GM19238 (cell line): Measurements from ENCODE around the gene PTPRU.

ENCODE experiments used
- DNase-seq: peaks from one replicate; pipeline ENCODE4 v3.0.0; 2011; ENCODE audit warnings: low spot score; ENCODE audit not compliant: insufficient read length

The PTPRU gene

GRCh38 chr1:29243871-29244200 is 7.5 kb downstream of the PTPRU start:
- no peak for DNase-seq

DNA sequence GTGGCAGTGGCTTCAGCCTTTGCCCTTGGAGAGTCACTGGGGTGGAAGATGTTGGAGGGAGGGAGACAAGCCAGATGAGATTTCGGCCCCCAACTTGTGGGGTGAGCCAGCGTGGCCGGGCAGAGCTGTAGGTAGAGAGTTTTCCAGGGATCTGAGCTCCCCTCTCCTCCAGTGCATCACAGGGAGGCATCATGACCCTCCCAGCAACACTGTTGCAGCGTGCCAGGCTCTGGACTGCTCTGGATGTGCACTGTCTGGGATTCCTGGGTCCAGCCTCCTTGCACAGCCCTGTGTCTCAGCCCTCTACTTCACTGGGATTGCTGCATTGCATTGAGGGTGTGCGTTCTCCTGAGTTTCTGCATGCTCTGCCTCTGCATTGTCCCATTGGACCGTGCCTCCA is 8.9 kb downstream of the PTPRU start:
- no peak for DNase-seq

DNA sequence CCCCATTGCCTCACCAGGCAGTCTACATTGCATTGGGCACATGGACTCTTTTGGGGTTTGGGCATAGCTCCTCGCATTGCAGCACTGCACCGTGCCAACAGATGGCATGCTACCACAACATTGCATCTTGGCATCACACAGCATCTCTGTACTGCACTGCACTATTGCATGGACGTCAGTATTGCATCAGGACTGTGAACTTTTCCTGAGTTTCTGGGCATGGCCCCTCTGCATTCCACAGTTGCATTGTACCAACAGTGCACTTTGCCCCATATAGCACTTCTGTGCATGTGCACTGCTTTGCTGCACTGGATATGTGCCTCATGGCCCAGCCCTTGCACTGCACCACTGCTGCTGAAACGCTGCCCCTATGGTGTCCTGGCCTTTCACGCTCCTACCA is 9.6 kb downstream of the PTPRU start:
- DNase-seq = no peak

DNA sequence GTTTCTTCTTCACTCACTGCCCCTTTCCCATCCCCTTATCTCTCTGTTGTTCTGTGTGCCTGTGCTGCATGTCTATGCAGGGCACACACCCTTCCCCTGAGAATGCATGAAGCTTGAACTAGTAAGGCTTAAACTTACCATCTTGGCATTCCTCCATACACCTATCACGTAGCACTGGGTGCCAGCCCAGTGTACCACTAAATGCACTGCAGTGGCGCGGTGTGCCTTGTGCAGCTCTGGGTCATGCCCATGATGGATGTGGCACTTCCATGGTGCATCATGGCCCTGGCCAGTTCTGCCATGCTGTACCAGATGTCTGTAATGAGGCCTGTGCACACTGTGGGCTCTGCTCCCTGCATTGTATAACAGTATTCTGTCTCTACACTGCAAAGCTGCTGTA is 10.7 kb downstream of the PTPRU start:
- no peak for DNase-seq

DNA sequence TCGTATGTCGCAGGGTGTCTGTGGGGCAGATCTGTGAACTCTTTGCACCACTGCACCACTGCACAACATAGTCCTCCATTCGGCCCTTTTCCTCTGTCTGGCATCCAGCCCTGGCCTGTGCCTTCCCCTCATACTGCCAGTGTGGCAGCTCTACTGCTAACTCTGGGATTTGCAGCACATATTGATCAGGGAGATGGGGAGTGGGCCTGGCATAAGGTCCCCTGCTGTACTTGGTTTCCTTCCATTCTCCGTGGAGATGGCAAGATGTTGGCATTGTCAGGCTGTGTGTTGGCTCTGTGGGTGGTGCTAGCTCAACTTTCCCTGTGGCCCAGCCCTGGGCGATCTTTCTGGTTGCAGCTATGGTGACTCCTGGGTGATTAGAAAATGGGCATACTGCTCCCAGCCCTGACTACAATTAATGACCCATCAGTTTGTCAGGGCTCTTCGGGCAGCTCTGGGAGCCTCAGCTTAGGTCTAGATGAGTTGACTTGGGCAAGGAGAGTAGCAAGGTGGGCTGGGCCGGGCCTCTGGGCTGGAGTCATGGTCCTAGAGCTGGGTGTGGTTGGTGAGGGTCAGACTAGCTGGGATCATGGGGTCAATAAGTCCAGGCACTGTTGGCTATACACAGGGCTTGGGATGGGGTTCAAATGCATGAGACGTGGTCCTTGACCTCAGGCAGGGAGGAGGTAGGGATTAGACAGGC is 11.4 kb downstream of the PTPRU start:
- no peak for DNase-seq

DNA sequence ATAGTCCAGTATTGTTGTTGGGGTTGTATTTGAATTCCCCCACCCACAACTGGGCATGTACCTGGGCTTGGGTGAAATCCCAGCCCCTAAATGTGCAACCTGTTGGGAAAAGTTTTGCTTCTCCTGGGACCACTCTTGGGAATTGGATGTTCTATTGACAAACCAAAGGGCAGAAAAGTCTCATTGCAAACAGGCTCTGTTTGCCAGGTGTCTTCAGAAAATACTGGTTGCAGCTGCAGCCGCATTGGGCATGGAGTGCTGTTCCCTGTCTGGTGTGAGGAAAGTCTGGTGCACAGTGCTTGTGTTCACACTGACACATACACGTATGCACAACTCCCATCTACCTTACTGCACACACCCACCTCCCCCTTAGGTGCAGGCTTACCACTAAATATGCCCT is 12.1 kb downstream of the PTPRU start:
- no peak for DNase-seq

GRCh38 chr1:29249170-29249691 is 12.9 kb downstream of the PTPRU start:
- DNase-seq = no peak

GRCh38 chr1:29249951-29250581 is 13.7 kb downstream of the PTPRU start:
- DNase-seq = no peak

- no peak for DNase-seq
Measured at GRCh38 chr1:29251164-29252124, 15.1 kb downstream of the PTPRU start.

DNA sequence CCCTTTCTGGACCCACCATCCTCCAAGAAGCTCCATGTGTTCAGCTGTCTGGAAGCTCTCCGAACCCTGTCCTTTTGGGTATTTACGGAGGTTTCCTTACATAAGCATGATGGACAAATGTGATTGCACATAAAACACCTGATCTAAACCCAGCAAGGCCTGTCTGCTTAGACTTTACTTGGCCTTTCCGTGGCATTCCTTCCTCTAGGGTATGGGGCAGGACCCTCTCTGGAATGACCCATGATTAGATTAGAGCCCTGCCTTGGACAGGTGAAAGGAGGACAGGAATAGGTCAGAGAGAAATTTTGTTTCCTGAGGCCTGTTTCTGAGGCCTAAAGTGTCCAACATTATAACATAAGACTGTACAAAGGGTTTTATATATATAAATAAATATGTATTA is 16.9 kb downstream of the PTPRU start:
- no peak for DNase-seq

- DNase-seq = no peak
Measured at GRCh38 chr1:29254346-29254745, 18.0 kb downstream of the PTPRU start.

- no peak for DNase-seq
Measured at GRCh38 chr1:29255134-29255666, 18.9 kb downstream of the PTPRU start.

GRCh38 chr1:29256394-29256793 is 20.1 kb downstream of the PTPRU start:
- DNase-seq = no peak

GRCh38 chr1:29256979-29257804 is 20.9 kb downstream of the PTPRU start:
- no peak for DNase-seq

- no peak for DNase-seq
Measured at GRCh38 chr1:29258189-29258975, 22.1 kb downstream of the PTPRU start.

DNA sequence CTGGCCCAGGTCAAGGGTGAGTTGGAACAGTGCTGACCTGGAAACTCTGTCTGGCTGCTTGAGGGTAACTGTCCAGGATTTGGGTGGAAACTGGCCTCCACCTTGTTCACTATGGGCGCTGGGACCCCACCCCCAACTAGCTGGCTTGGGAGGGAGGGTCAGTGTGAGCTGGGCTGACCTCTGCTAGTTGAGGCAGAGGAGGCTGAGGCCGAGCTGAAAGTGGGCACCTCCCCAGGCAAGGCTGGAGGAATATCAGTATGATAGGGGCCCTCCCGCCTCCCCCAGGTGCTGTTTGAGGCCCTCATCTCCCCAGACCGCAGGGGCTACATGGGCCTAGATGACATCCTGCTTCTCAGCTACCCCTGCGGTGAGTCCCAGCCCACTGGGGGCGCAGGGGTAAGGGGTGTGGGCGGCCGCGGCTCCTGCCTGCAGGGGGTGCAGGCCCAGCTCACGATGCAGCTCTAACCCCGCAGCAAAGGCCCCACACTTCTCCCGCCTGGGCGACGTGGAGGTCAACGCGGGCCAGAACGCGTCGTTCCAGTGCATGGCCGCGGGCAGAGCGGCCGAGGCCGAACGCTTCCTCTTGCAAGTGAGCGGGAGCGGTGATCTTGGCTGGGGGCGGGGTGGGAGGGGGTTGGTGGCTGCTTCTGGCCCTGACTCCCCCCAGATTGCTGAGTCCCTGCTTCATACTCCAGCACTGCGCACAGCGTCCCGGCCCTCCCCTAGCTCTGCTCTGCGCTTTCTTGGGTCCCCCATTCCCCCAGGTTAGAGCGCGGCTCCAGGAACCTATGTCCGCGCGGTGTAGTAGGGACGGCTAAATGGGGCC is 22.9 kb downstream of the PTPRU start:
- DNase-seq = no peak

DNA sequence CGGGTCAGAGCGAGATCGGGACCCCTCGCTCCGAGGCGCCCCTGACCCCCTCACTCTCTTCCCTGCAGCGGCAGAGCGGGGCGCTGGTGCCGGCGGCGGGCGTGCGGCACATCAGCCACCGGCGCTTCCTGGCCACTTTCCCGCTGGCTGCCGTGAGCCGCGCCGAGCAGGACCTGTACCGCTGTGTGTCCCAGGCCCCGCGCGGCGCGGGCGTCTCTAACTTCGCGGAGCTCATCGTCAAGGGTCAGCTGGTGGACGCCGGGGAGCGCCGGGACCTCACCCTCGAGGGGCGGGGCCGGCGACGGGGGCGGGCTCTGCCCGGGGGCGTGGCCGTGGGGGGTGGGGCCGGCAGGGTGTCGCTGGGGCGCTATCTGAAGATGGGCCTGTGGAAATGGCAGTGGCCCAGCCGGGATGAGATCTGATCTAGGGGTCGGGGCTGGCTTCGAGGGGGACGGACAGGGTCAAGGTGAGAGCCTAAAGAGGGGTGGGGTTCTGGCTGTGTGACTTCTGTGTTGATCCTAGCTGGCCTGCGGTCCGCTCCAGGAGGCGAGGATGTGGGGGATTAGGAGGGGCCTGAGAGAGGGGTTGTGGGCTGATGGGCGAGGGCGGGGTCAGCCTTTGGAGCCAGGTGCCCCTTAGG is 23.6 kb downstream of the PTPRU start:
- DNase-seq = no peak

- DNase-seq = no peak
Measured at GRCh38 chr1:29260531-29260930, 24.2 kb downstream of the PTPRU start.
